PC-3 (cell line): ENCODE data around the gene METTL9.

Experiments
- CTCF ChIP-seq: fragments of 300-600 bp; sonication (generic); conservative IDR thresholded peaks from 2 replicates; pipeline ENCODE4 v1.5.1; 2017; ENCODE audit warnings: antibody characterized with exemption, low read depth, mild to moderate bottlenecking, low read length
- EZH2 ChIP-seq: fragments of 300-600 bp; sonication (generic); IDR thresholded peaks from one replicate; pipeline ENCODE4 v1.6.1; 2017; ENCODE audit warnings: antibody characterized with exemption, mild to moderate bottlenecking, low read length; ENCODE audit not compliant: unreplicated experiment

DNA sequence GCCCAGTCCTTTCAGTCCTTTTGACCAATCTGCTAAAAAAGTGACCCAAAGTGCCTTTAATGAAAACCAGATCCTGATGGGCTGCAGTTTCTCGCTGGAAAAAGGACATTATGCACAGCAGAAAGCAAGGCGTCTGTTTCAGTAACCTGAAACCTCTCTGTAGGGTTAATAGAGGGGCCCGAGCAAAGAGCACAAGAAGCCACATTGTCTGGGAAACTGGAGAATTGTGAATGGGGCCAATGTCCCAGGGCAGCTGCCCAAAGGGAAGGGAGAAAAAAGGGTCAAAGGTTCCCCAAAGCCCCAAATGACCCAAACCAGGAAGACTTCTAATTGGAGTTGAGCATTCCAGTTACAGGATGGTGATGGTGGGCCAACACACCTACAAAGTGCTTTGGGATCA, 67.4 kb downstream of the METTL9 start:
- no peak for TF ChIP-seq CTCF
- TF ChIP-seq EZH2 = no peak
